Measurements from ENCODE around the gene ZFYVE16.

DNA sequence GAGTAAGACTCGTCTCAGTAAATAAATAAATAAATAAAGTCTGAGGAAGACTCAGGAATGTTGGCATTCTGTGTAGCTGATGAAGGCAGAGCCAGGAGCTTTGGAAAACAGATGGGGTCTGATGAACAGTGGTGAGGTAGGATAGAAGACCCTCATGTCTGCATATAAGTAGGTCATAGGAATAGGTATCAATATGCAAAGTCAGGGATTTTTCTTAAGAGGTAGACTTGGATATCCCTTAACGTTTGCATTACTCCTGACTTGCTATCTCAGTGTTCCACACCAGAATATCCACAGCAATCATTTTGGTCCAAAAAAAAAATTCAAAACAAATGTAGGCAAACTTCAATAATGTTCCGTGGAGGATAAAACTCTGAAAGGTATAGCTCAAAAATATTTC is 31.3 kb upstream of the ZFYVE16 start:
- TF ChIP-seq, protein P1, sequence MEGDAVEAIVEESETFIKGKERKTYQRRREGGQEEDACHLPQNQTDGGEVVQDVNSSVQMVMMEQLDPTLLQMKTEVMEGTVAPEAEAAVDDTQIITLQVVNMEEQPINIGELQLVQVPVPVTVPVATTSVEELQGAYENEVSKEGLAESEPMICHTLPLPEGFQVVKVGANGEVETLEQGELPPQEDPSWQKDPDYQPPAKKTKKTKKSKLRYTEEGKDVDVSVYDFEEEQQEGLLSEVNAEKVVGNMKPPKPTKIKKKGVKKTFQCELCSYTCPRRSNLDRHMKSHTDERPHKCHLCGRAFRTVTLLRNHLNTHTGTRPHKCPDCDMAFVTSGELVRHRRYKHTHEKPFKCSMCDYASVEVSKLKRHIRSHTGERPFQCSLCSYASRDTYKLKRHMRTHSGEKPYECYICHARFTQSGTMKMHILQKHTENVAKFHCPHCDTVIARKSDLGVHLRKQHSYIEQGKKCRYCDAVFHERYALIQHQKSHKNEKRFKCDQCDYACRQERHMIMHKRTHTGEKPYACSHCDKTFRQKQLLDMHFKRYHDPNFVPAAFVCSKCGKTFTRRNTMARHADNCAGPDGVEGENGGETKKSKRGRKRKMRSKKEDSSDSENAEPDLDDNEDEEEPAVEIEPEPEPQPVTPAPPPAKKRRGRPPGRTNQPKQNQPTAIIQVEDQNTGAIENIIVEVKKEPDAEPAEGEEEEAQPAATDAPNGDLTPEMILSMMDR (IDR thresholded peaks at IDR 0.05) = no peak
- TF ChIP-seq POLR2A (IDR thresholded peaks at IDR 0.05) = no peak

Data from heart left ventricle (tissue), 13 donors.